CD4-positive, alpha-beta T cell treated with Interleukin-15 for 4 hours (primary cell): ENCODE results near the gene CRYBA2.

Experiments used
- DNase-seq: peaks from one replicate; pipeline ENCODE4 v3.0.0-alpha.2; 2020; ENCODE audit warnings: low spot score

The CRYBA2 gene

DNA sequence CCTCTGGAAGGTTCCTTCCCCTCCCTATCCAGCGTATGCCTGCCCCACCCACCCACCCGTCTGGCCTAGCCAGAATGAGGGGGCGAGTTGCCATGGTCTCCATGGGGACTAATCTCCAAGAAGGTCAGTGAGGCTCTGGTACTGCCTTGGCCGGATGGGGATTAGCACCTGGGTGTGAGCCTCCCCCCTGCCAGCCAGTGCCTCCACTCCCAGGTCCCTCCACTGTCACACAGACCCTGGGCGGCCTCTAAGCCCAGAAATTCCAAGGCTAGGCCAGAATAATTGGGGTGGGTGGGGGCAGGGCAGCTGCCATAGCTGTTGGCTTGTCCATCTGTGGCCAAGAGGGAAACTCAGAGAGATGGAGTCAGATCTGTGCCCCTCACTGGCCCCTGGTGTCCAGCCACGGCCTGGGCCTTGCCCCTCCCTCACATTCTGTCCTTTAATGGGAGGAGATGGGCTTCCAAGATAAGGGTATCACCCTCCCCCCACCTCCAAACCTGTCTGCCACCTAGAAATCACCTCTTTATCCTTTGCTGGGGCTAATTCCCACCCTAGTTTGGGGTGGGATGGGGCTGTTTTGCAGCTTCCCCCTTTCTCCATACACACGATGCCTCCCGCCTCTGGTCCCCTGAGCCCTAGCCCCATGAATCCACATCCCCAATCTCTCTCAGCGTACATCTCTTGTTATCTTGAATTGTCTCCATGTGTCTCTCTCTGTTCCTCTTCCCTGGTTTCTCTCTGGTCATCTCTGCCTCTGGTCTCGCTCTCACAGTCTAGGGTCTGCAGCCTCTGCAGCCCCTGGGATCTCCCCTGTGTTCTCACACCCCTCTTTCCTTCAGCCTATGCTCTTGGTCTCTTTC, 6.0 kb upstream of the CRYBA2 start:
- DNase-seq, result no peak

DNA sequence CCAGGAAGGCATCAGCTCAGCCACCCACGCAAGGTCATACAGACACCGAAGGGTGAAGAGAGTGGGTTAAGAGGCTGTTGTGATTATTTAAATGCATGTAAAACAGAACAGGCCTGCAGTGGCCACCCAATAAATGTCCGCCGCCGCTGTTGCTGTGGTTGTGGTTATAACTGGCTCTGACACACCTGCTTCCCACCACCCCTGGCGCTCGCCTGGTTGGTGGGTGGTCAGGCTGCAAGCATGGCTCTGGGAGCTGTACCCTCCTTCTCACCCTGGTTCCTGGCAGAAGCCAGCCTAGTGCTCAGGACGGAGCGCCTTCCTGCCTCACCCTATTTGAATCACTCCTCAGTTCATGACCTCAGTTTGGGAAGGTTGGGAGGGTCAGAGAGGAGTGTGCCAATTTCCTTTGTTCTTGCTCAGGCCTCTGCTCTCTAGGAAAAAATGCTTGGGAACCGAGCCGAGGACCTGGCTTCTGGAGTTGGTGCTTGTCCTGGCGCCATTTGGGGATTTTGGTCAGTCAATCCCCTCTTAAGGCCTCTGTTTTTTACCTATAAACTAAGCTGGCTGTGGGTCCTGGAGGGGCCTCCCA, 5.3 kb upstream of the CRYBA2 start:
- DNase-seq, result no peak

GRCh38 chr2:218997731-218998130, 4.5 kb upstream of the CRYBA2 start:
- DNase-seq, result no peak

DNA sequence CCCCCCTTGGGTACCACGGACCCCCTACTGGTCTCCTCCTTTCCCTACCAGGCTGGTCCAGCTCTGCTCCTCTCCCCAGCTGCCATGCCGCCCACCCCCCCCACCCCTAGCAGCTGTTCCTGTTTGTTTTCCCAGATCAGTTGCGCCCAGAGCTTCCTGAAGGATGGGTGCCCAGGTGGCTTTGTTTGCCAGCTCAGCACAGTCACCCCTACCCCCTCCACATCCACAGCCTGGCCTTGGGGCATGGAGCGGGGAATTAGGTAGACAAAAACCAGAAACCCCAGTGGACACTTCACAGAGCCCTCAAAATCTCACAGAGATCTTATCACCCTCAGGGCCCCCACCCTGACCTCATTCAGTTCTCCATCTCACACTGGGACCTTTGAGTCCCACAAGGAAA, 3.7 kb upstream of the CRYBA2 start:
- no peak for DNase-seq

DNA sequence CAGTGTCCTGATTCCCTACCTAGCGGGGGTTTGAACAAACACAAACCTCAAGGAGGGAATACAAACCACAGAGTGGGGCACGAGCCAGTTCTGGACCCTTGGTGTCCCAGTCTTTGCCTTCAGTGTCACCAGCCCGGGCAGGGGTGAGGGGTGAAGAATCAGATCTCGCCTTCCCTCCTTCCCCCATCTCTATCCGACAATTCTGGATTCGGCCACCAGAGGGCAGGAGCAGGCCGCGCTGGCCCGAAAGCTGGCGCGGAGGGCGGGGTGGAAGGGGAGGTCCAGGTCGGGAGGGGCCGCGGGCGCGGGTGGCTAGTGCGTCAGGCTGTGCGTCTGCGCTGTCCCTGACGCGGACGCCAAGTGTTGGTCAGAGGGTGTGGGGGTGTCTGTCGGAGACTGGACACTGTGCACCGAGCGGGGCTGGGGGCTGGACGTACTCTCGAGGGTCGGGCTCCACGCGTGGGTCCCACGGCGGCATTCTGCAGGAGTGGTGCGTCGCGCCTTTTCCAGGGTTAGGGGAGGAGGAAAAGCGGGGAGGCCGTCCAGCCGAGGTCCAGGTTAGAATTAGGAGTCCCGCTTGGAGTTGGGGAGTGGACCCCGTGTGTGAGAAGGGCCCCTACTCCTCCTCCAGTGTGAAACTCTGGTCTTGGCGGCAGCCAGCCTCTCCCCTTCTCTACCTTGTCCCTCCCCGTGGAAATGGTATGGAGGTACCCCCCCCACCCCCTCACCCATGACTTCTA, 2.9 kb upstream of the CRYBA2 start:
- DNase-seq, result peak; percentile 74

DNA sequence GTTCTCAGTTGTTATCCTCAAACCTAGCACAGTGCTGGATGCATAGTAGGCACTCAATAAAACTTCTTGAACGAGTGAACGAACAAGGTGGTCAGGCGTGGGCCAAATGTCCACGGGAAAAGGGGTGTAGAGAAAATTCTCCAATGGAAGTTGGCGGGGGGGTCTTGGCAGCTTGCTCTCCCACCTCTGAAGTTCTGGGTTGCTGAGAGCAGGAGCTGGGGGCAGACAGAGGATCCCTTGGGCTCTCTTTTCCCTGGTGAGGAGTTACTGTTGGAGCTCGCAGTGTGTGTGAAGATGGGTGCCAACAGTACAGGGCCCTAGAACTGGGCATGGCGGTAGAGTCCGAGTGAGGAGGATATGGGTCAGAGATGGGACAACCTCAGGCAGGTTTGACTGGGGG, 2.3 kb upstream of the CRYBA2 start:
- DNase-seq, result no peak

DNA sequence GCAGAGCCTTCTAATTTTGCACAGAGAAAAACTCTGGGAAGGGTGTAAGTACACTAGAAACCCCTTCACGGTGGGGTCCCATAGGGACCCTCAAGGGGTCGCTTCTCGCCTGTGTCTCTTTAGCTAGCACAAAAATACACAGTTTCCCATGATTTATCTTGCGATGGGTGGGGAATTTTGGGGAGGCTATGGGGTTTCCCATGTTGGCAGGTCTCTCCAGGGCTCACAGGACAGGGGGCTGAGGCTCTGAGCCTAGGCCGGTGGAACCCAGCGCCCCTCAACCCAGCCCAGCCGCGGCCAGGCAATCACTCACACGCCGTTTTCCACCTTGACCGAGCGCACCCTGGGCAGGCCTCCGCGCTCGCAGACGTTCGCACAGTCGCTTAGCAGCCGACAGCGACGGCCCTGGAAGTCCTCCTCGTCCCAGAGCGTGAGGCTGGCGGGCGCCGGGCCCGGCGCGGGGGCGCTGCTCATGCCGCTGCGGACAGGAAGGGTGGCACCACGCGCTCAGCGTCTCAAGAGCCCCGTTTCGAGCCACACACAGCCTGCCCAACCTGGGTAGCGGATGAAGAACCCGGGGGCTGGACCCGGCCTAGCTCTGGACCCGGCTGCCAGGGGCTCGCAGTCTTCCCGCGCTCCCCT, 398 bp downstream of the CRYBA2 start:
- no peak for DNase-seq

DNA sequence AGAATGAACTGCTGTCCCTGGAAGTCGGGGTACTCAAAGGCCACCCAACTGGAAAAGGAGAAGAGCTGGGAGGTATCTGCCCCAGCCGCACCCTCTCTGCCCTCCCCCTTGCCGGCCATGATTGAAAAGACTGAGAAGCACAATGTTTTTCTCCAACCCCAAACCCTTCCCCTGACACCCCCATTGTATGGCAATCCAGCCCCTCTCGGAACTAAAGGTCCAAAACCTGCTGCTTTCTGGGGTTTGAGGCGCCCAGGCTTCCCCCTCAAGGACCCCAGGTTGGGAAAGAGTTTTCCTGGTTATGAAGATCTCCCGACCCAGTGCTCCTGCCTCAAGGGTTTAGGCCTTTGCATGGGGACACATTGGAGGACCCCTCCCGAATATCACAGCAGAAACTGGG, 1.0 kb downstream of the CRYBA2 start:
- no peak for DNase-seq

DNA sequence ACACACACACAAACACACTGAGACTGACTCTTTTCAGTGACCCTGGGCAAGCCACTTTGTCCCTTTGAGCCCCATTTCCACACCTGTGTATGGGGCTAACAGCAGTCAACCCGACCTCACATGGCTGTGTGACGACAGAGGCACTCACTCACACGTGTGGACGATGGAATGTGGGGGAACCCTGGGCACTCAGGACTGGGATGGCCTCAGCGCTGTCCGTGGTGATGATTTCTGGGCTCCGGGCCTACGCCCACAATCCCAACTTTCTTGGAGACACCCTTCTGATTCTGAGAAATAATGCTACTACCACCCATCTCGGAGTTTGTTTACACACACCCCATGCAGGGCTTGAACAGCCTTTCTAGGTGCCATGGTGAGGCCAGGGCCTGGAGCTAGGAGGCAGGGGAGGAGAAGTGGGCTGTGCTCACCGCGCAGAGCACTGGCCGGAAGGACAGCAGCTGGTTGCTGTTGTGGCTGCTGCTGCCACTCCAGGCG, 1.5 kb downstream of the CRYBA2 start:
- no peak for DNase-seq

DNA sequence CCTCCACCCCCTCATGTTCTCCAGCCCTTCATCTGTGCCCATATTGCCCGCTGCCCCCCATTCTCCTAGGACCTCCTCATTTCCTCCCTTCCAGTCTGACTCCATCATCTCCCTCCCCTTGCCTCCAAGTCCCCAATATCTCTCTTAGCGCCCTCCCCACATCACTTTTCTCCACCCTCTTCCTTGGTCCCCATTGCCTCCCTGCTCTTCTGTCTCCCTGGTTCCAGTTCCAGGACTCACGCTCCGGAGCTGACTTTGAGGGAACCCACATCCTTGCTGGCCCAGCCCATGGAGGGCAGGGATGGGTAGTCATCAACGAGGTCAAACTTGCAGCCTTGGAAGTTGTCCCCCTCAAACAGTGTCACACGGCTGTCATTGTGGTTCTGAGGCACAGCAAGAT, 2.6 kb downstream of the CRYBA2 start:
- DNase-seq, result no peak

DNA sequence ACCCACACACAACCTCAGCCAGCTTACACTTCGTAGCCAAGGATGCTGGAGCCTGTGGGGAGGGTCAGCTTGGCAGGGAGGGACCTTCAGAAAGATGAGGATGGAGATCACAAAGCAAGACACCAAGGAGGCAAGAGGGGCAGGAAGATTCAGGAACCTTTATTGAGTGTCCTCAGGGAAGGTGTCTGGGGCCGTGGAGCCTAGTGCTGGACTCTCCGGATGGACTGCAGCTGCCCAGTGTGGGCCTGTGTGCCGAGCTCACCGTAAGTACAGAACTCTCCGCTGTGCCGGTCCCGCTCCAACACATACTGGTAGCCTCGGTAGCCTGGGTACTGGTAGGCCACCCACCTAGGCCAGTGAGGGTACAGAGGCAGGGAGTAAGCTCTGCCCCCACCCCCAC, 3.2 kb downstream of the CRYBA2 start:
- DNase-seq, result no peak

GRCh38 chr2:218988650-218989049, 4.6 kb downstream of the CRYBA2 start:
- no peak for DNase-seq

DNA sequence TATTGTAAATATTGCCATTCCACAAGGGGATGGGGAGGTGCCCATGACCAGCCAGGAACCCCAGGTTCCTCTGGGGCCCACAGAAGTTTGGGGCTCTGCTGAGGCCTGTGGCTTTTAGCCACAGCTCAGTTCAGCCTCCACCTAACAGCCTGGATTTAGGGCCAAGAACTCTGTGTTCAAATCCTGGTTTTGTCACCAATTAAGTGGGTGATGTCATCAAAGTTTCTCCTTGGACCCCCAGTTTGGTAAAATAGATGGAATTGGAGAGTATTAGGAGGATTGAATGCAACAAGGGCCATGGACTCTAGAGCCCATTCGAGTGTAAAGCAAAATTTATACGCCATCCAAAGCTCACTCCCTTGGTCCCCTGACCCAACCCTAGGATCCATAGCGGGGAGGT, 5.1 kb downstream of the CRYBA2 start:
- DNase-seq, result no peak

GRCh38 chr2:218986148-218986761, 7.0 kb downstream of the CRYBA2 start:
- DNase-seq, result no peak

DNA sequence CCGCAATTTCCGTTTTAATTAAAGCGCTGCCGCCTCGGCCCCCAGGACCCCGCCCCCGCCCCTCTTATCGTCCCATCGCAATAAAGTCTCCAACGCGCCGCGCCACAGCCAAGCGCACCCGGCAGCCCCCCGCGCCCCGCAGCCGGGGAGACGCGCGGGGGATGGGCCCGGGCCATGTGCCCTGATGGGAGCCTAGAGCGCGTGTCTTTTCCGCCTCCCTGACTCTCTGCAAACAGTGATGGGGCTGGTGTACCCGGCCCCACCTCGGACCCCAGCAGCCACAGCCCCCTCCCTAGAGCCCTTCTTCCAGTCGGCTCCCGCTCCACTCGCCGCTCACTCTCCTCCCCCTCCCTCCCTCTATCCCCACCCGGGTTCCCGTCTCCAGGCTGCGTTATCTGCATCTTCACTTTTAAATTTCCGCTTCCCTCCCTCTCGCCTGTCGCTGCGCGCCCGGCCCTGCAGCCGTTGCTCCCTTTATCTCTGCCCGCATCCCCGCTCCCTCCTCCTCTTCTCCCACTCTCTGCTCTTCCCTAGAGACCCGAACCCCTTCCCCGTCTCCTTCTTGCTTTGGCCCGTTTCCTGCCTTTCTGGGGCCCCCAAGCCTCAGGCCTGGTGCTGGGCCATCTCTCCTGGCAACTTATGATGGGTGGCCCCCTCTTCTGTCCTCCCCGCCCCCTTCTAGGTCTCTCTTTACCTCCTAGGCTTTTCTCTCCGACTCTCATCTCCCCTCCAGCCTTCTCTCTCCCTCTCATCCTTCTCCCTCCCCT, 7.7 kb downstream of the CRYBA2 start:
- no peak for DNase-seq

- no peak for DNase-seq
Observed at GRCh38 chr2:218985021-218985324, 8.2 kb downstream of the CRYBA2 start, which contains the start of gene FEV. Gene FEV, minus strand, starts transcription at chr2:218985184. Its CDS starts 109 bp downstream, at chr2:218985075.

DNA sequence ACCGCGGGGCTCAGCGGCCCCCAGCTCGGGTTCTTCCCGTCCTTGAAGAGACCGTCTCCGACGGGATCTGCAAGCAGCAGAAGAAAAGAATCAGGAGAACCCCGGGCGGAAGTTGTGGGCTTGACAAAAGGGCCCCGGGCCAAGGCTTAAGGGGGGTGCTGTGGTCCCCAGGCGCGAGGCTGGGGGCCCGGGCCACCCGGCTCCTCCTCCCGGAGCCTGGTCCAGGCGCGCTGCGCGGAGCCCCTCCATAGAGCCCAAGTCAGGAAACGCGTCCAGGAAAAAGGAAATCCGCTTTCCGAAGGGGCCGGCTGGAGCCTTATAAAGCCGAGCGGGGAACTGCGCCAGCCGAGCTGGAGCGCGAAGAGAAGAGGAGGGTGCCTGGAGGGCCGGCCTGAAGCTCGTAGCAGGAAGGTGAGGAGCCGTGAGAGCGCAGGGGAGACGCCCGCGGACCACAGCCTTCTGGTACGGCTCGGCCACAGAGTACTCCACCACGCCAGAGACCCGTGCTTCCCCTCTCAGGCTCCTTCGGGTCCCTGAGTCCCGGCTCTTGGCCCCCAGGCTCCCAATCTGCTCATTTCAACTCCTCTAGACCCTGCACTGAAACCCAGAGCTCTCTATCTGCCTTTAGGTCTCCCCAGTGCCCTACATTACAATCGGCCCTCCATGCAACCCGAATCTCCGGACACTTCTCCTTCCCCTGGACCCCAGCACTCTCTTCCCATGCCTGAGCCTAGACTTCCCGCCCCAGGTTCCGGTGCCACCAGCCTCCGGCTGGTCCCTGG, 8.8 kb downstream of the CRYBA2 start:
- DNase-seq, result no peak

DNA sequence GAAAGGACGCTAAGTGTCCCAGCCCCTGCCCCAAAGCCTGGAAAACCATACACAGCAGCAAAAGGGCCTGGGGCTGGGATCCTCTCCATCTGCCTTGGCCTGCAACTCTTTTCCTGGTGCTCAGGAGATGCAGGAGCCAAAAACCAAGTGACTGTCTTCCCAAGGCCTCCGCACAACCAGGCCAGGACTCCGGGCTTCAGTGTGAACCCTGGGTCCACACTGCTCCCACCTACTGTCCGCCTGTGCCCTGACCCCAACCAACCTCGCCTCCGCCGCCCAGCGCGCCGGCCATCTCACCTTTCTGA, 9.3 kb downstream of the CRYBA2 start:
- DNase-seq, result no peak

DNA sequence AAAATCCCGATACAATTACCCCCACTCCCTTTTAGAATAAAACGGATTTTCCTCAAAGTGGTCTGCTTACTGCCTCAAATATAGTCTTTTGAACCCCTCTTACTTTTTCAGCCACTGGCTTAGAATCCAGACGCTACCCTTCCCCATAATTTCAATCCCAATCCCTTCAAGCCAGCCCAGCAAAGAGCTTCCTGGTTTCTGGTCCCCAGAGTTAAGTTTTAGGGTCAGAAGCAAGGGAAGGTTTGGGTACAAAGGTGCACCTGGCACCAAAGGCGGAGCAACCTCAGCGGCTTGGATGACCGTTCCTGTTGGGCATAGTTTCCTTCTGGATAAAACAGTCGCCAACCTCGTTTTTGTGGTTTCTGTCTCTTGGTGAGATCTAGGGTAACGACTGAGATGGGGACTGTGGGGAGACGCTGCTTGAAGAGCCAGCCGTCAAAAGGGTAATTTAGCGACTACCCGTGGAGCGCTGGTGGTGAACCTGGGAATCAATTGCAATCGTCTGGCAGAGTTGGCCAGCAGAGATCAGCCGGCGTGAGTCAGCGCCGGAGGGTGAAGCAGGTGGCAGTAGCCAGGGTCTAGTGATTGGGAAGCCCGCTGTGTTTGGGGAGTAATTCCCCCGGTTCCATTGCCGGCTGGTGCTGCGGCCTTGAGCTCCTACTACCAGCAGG, 9.8 kb downstream of the CRYBA2 start:
- no peak for DNase-seq

DNA sequence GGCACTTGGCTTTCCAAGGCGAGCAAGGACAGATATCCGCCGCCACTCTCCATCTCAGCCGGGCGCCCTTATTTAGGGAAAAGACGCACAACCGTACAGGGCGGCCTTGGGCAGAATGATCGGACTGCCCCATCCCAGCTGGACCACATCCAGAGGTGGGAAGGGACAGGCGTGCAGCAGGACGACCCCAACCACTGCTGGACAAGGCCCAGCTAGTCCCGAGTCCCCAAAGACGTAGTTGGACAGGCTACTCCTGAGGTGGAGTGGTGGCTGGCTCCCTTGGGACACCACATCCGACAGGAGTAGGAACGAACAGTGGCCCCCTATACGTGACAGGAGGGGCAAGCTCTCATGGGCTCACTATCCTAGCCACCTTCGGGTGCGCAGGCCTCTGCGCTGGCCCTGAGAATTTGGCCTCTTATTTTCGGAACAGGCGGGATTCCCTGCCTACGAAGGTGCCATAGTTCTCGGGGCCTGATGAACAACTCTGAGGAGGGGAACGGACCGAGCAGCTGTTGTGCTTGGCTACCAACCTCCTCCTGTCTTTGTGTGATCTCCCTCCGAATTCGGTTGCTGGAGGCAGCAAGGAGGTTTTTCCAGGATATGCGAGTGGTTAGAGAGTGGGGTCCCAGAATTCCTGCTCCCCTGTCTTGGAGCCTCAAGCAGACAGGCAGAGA, 10.5 kb downstream of the CRYBA2 start:
- DNase-seq, result no peak
